GM23338 (cell line): ENCODE results near the gene ZFYVE21. TPM values are rescaled to one million over a fixed set of nuclear protein-coding genes. Genes with fewer than 3 reads are reported as not detected.
A peak's percentile ranks its signal among the peaks of the same experiment; 100 is the strongest.

ENCODE experiments used
- ATAC-seq: fragments of 200-7000 bp; cut with Tn5 transposase; 3 replicates; pipeline ENCODE4 v1.9.1; 2020
- DNase-seq: peaks from one replicate; pipeline ENCODE4 v3.0.0-alpha.2; 2015; ENCODE audit warnings: low spot score
- H2AFZ ChIP-seq: fragments of 200-600 bp; sonication (generic); 2 replicates; pipeline ENCODE4 v1.8.0; 2016; ENCODE audit warnings: antibody characterized with exemption, mild to moderate bottlenecking, moderate library complexity
- H3F3A ChIP-seq: fragments of 200-600 bp; sonication (generic); replicated peaks from 2 replicates; pipeline ENCODE4 v1.8.0; 2017; ENCODE audit warnings: antibody characterized with exemption, mixed run types, low read depth
- H3K27ac ChIP-seq: fragments of 200-600 bp; sonication (generic); 2 replicates; pipeline ENCODE4 v1.6.1; 2016; ENCODE audit warnings: low read depth
- H3K27me3 ChIP-seq: fragments of 200-600 bp; sonication (generic); 2 replicates; pipeline ENCODE4 v1.8.0; 2016; ENCODE audit warnings: mild to moderate bottlenecking, mixed run types, moderate library complexity; ENCODE audit not compliant: insufficient read depth
- H3K36me3 ChIP-seq: fragments of 200-600 bp; sonication (generic); 2 replicates; pipeline ENCODE4 v1.8.0; 2016; ENCODE audit warnings: mild to moderate bottlenecking; ENCODE audit not compliant: insufficient read depth
- H3K4me1 ChIP-seq: fragments of 200-600 bp; sonication (generic); 2 replicates; pipeline ENCODE4 v1.8.0; 2016; ENCODE audit warnings: mild to moderate bottlenecking, moderate library complexity; ENCODE audit not compliant: insufficient read depth
- H3K4me2 ChIP-seq: fragments of 200-600 bp; sonication (generic); 2 replicates; pipeline ENCODE4 v1.7.1; 2017; ENCODE audit warnings: mixed run types
- H3K4me3 ChIP-seq: fragments of 200-600 bp; sonication (generic); 2 replicates; pipeline ENCODE4 v1.6.1; 2016; ENCODE audit warnings: mixed run types
- H3K79me2 ChIP-seq: fragments of 200-600 bp; sonication (generic); replicated peaks from 2 replicates; pipeline ENCODE4 v1.8.0; 2017; ENCODE audit warnings: mild to moderate bottlenecking; ENCODE audit not compliant: insufficient read depth
- H3K9me2 ChIP-seq: fragments of 200-600 bp; sonication (generic); 2 replicates; pipeline ENCODE4 v1.8.0; 2017; ENCODE audit not compliant: insufficient read depth
- H4K20me1 ChIP-seq: fragments of 200-600 bp; sonication (generic); replicated peaks from 2 replicates; pipeline ENCODE4 v1.8.0; 2017; ENCODE audit warnings: mild to moderate bottlenecking; ENCODE audit not compliant: insufficient read depth
- H3K27ac Mint-ChIP-seq: 2 replicates; pipeline ENCODE4 v1.8.0; 2020; ENCODE audit warnings: inconsistent platforms, mild to moderate bottlenecking, moderate library complexity, mixed read lengths
- H3K27me3 Mint-ChIP-seq: 3 replicates; pipeline ENCODE4 v1.8.0; 2022; ENCODE audit warnings: low read depth, mild to moderate bottlenecking, moderate library complexity, mixed read lengths, inconsistent platforms; ENCODE audit not compliant: insufficient read depth, poor library complexity
- H3K36me3 Mint-ChIP-seq: 3 replicates; pipeline ENCODE4 v1.8.0; 2021; ENCODE audit warnings: low read depth, mild to moderate bottlenecking, inconsistent platforms, moderate library complexity, mixed read lengths
- H3K4me1 Mint-ChIP-seq: 3 replicates; pipeline ENCODE4 v1.8.0; 2020; ENCODE audit warnings: mild to moderate bottlenecking, inconsistent platforms, mixed read lengths
- H3K4me3 Mint-ChIP-seq: 3 replicates; pipeline ENCODE4 v1.8.0; 2021; ENCODE audit warnings: moderate library complexity, mild to moderate bottlenecking, inconsistent platforms, mixed read lengths
- H3K9me3 Mint-ChIP-seq: 3 replicates; pipeline ENCODE4 v1.8.0; 2020; ENCODE audit warnings: moderate library complexity, mild to moderate bottlenecking, inconsistent platforms, mixed read lengths
- CREB1 ChIP-seq: fragments of 250-450 bp; sonication (Bioruptor Pico); IDR thresholded peaks from 2 replicates; pipeline ENCODE4 v1.5.0; 2020; ENCODE audit warnings: low read depth, mild to moderate bottlenecking, moderate library complexity
- EZH2 ChIP-seq: fragments of 200-600 bp; sonication (generic); IDR thresholded peaks from one replicate; pipeline ENCODE4 v1.8.0; 2017; ENCODE audit warnings: antibody characterized with exemption, mild to moderate bottlenecking, low read depth; ENCODE audit not compliant: unreplicated experiment
- EZH2phosphoT487 ChIP-seq: fragments of 200-600 bp; sonication (generic); IDR thresholded peaks from one replicate; pipeline ENCODE4 v1.8.1; 2018; ENCODE audit warnings: antibody characterized with exemption; ENCODE audit not compliant: unreplicated experiment
- JUNB ChIP-seq: IDR thresholded peaks from one replicate; pipeline ENCODE4 v1.6.1; 2016; ENCODE audit warnings: antibody characterized with exemption; ENCODE audit not compliant: unreplicated experiment
- NANOG ChIP-seq: IDR thresholded peaks from 2 replicates; pipeline ENCODE4 v1.6.1; 2016; ENCODE audit warnings: antibody characterized with exemption, borderline replicate concordance
- POLR2AphosphoS5 ChIP-seq: IDR thresholded peaks from 2 replicates; pipeline ENCODE4 v1.6.1; 2016; ENCODE audit warnings: antibody characterized with exemption, low read depth
- STAT1 ChIP-seq: IDR thresholded peaks from one replicate; pipeline ENCODE4 v1.6.1; 2016; ENCODE audit warnings: antibody characterized with exemption; ENCODE audit not compliant: unreplicated experiment
- ZNF114 ChIP-seq: fragments of 250-450 bp; sonication (Bioruptor Pico); IDR thresholded peaks from 2 replicates; pipeline ENCODE4 v1.5.0; 2020; ENCODE audit warnings: mild to moderate bottlenecking, moderate library complexity
- ZNF331 ChIP-seq: fragments of 250-450 bp; sonication (Bioruptor Pico); IDR thresholded peaks from 2 replicates; pipeline ENCODE4 v1.5.0; 2020; ENCODE audit warnings: low read depth, mild to moderate bottlenecking, moderate library complexity
- polyA plus RNA-seq: library from polyadenylated mRNA; unstranded; fragments of >200 nt; fragmentation: Nextera tagmentation; extraction: Ambion mirVana; gene quantifications from 2 replicates; pipeline ENCODE4 v1.2.1, GENCODE V29; 2016
- total RNA-seq: library from RNA; depleted of rRNA; stranded (reverse); fragments of >200 nt; shearing (Covaris generic); gene quantifications from 2 replicates; pipeline ENCODE4 v1.2.3, GENCODE V29; 2014
- TF ChIP-seq, protein P1 (sequence below): fragments of 250-450 bp; sonication (Bioruptor Pico); IDR thresholded peaks from 2 replicates; pipeline ENCODE4 v1.5.0; 2020; ENCODE audit warnings: mild to moderate bottlenecking, moderate library complexity
- TF ChIP-seq, protein P2 (sequence below): IDR thresholded peaks from one replicate; pipeline ENCODE4 v1.6.1; 2018; ENCODE audit warnings: antibody characterized with exemption; ENCODE audit not compliant: unreplicated experiment
- TF ChIP-seq, protein P3 (sequence below): IDR thresholded peaks from 2 replicates; pipeline ENCODE4 v1.6.1; 2016; ENCODE audit warnings: antibody characterized with exemption
- TF ChIP-seq, protein P4 (sequence below), 2 experiments: fragments of 200-600 bp in 1 of 2; sonication (generic) in 1 of 2; conservative IDR thresholded peaks; 2 replicates each; pipeline versions ENCODE4 v1.5.1 to v1.6.1; 2016 to 2017; ENCODE audit warnings: antibody characterized with exemption in 2 of 2, low read depth in 2 of 2, mild to moderate bottlenecking in 2 of 2, moderate library complexity in 1 of 2

Gene ZFYVE21
- total and polyA plus RNA-seq, 2 experiments from 2014 or later: 88.0 to 89.6 TPM

DNA sequence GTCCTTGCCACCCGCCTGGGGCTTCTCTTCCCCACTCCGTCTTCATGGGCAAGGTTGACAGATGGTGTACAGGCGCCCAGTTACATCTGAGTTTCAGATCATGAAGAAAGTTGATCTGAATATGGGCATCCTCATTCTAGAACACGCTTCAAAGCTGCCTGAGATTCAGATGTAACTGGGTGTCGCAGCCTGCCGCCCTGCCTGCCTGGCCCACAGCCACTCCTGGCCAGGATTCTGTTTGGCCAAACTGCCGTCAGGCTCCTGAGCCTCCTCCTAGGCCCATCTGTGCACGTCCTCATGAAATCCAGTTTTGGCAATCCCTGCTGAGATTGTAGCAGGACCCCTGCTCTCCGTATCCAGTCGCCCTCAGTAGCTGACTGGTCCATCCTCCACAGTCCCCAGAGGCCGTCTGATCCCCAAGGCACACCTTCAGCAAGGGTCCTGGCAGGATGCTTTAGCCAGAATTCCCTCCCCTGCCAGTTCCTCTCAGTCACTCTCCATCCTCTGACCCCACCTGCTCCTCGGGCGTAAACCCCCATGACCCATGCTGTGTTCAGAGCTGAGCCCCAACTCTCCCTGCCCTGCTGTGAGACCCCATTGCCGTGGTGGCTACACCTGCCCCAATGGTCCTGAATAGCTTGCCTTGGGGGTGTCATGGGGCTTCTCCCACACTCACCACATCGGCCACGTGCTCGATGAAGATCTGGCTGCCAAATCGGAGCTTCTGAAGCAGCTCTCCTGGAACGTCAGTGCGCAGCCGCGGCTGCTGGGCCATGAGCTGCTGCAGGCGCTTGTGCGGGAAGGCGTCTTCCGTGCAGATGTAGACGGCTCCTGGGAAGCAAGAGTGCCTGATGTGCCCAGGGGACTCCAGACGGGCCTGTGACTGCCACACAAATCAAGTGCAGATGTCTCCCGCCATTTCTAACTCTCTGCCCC lies 12.8 kb upstream of the ZFYVE21 start:
- TF ChIP-seq CREB1 (CRISPR knock-in tag) (no peak), EZH2 (no peak), ZNF331 (no peak), NANOG (no peak), POLR2AphosphoS5 (no peak), EZH2phosphoT487 (no peak), JUNB (no peak), ZNF114 (CRISPR knock-in tag) (no peak), STAT1 (no peak)
- TF ChIP-seq, protein P1, sequence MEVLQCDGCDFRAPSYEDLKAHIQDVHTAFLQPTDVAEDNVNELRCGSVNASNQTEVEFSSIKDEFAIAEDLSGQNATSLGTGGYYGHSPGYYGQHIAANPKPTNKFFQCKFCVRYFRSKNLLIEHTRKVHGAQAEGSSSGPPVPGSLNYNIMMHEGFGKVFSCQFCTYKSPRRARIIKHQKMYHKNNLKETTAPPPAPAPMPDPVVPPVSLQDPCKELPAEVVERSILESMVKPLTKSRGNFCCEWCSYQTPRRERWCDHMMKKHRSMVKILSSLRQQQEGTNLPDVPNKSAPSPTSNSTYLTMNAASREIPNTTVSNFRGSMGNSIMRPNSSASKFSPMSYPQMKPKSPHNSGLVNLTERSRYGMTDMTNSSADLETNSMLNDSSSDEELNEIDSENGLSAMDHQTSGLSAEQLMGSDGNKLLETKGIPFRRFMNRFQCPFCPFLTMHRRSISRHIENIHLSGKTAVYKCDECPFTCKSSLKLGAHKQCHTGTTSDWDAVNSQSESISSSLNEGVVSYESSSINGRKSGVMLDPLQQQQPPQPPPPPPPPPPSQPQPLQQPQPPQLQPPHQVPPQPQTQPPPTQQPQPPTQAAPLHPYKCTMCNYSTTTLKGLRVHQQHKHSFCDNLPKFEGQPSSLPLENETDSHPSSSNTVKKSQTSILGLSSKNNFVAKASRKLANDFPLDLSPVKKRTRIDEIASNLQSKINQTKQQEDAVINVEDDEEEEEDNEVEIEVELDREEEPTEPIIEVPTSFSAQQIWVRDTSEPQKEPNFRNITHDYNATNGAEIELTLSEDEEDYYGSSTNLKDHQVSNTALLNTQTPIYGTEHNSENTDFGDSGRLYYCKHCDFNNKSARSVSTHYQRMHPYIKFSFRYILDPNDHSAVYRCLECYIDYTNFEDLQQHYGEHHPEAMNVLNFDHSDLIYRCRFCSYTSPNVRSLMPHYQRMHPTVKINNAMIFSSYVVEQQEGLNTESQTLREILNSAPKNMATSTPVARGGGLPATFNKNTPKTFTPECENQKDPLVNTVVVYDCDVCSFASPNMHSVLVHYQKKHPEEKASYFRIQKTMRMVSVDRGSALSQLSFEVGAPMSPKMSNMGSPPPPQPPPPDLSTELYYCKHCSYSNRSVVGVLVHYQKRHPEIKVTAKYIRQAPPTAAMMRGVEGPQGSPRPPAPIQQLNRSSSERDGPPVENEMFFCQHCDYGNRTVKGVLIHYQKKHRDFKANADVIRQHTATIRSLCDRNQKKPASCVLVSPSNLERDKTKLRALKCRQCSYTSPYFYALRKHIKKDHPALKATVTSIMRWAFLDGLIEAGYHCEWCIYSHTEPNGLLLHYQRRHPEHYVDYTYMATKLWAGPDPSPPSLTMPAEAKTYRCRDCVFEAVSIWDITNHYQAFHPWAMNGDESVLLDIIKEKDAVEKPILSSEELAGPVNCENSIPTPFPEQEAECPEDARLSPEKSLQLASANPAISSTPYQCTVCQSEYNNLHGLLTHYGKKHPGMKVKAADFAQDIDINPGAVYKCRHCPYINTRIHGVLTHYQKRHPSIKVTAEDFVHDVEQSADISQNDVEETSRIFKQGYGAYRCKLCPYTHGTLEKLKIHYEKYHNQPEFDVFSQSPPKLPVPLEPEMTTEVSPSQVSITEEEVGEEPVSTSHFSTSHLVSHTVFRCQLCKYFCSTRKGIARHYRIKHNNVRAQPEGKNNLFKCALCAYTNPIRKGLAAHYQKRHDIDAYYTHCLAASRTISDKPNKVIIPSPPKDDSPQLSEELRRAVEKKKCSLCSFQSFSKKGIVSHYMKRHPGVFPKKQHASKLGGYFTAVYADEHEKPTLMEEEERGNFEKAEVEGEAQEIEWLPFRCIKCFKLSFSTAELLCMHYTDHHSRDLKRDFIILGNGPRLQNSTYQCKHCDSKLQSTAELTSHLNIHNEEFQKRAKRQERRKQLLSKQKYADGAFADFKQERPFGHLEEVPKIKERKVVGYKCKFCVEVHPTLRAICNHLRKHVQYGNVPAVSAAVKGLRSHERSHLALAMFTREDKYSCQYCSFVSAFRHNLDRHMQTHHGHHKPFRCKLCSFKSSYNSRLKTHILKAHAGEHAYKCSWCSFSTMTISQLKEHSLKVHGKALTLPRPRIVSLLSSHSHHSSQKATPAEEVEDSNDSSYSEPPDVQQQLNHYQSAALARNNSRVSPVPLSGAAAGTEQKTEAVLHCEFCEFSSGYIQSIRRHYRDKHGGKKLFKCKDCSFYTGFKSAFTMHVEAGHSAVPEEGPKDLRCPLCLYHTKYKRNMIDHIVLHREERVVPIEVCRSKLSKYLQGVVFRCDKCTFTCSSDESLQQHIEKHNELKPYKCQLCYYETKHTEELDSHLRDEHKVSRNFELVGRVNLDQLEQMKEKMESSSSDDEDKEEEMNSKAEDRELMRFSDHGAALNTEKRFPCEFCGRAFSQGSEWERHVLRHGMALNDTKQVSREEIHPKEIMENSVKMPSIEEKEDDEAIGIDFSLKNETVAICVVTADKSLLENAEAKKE (CRISPR knock-in tag): no peak
- TF ChIP-seq, protein P2, sequence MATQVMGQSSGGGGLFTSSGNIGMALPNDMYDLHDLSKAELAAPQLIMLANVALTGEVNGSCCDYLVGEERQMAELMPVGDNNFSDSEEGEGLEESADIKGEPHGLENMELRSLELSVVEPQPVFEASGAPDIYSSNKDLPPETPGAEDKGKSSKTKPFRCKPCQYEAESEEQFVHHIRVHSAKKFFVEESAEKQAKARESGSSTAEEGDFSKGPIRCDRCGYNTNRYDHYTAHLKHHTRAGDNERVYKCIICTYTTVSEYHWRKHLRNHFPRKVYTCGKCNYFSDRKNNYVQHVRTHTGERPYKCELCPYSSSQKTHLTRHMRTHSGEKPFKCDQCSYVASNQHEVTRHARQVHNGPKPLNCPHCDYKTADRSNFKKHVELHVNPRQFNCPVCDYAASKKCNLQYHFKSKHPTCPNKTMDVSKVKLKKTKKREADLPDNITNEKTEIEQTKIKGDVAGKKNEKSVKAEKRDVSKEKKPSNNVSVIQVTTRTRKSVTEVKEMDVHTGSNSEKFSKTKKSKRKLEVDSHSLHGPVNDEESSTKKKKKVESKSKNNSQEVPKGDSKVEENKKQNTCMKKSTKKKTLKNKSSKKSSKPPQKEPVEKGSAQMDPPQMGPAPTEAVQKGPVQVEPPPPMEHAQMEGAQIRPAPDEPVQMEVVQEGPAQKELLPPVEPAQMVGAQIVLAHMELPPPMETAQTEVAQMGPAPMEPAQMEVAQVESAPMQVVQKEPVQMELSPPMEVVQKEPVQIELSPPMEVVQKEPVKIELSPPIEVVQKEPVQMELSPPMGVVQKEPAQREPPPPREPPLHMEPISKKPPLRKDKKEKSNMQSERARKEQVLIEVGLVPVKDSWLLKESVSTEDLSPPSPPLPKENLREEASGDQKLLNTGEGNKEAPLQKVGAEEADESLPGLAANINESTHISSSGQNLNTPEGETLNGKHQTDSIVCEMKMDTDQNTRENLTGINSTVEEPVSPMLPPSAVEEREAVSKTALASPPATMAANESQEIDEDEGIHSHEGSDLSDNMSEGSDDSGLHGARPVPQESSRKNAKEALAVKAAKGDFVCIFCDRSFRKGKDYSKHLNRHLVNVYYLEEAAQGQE: no peak
- TF ChIP-seq, protein P3, sequence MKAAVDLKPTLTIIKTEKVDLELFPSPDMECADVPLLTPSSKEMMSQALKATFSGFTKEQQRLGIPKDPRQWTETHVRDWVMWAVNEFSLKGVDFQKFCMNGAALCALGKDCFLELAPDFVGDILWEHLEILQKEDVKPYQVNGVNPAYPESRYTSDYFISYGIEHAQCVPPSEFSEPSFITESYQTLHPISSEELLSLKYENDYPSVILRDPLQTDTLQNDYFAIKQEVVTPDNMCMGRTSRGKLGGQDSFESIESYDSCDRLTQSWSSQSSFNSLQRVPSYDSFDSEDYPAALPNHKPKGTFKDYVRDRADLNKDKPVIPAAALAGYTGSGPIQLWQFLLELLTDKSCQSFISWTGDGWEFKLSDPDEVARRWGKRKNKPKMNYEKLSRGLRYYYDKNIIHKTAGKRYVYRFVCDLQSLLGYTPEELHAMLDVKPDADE: no peak
- TF ChIP-seq, protein P4, sequence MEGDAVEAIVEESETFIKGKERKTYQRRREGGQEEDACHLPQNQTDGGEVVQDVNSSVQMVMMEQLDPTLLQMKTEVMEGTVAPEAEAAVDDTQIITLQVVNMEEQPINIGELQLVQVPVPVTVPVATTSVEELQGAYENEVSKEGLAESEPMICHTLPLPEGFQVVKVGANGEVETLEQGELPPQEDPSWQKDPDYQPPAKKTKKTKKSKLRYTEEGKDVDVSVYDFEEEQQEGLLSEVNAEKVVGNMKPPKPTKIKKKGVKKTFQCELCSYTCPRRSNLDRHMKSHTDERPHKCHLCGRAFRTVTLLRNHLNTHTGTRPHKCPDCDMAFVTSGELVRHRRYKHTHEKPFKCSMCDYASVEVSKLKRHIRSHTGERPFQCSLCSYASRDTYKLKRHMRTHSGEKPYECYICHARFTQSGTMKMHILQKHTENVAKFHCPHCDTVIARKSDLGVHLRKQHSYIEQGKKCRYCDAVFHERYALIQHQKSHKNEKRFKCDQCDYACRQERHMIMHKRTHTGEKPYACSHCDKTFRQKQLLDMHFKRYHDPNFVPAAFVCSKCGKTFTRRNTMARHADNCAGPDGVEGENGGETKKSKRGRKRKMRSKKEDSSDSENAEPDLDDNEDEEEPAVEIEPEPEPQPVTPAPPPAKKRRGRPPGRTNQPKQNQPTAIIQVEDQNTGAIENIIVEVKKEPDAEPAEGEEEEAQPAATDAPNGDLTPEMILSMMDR (conservative IDR thresholded peaks at IDR 0.05; ENCODE audit: low read depth in 2 of 2): no peak
- H3K79me2 ChIP-seq: no peaks in the 10 kb centered on the region
- Mint-ChIP-seq H3K36me3 (peaks cover 42% of the 10 kb centered on the region), H3K4me1 (peaks cover 9% of the 10 kb centered on the region), H3K27ac (peak overlapping the region; percentile 78), H3K9me3 (no peaks in the 10 kb centered on the region; the same call in 2 of the 3 replicates), H3K27me3 (peaks cover 28% of the 10 kb centered on the region), H3K4me3 (no peak overlapping the region; the same call in 2 of the 3 replicates)
- no peak for ATAC-seq
- no peak for DNase-seq
- no peaks in the 10 kb centered on the region; the same call in 1 of the 2 replicates for H3K36me3 ChIP-seq
- peaks cover 3% of the 10 kb centered on the region; the same call in 1 of the 2 replicates for H3F3A ChIP-seq
- no peaks in the 10 kb centered on the region for H3K9me2 ChIP-seq
- H3K4me3 ChIP-seq: no peak overlapping the region
- H4K20me1 ChIP-seq: peaks cover 4% of the 10 kb centered on the region; the same call in 1 of the 2 replicates
- H3K27me3 ChIP-seq: no peaks in the 10 kb centered on the region
- H3K4me1 ChIP-seq: no peaks in the 10 kb centered on the region
- no peak overlapping the region for H2AFZ ChIP-seq
- no peak overlapping the region for H3K4me2 ChIP-seq
- no peak overlapping the region for H3K27ac ChIP-seq
